ENCODE results near the gene STAT4. TPM values are rescaled to one million over a fixed set of nuclear protein-coding genes. Genes with fewer than 3 reads are reported as not detected.

The STAT4 gene
- total RNA-seq, 1 experiment from 2014 or later: 0.44 TPM

DNA sequence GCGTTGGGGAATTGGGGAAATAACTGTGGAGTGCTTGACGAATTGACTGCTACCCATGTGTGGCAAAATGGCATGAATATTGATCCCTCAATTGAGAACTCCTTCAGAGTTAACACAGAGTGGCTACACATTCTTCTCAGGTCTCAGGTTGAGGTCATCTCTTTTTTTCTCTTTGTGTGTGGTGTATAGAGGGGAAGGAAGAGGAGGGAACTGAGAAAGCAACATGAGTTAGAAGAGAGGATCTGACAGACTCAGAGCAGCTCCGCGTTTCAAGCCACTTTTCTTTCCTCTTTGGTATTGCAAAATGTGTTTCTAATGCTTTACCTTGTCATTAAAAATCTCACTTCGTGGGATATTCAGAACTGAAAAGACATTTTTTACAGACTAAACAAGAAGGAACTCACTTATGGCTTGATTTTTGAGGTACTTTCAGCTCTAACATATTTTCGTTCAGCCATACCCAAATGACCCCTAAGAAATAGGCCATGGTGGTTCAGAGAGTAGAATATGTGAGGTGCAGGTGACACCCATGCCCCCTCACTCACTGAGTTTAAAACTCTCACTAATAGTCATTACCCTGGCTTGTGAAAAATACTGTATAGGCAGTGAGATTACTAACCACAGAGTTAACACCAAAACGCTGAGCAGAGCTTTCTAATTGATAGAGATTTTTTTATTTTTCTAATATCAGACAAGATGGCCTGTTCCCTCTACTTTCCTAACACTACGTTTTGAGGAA lies 22.5 kb downstream of the STAT4 start:
- POLR2A ChIA-PET: no interaction called here
- no peak for DNase-seq (ENCODE audit: low spot score)
- H3K36me3 Mint-ChIP-seq: no peaks in the 10 kb centered on the region

DNA sequence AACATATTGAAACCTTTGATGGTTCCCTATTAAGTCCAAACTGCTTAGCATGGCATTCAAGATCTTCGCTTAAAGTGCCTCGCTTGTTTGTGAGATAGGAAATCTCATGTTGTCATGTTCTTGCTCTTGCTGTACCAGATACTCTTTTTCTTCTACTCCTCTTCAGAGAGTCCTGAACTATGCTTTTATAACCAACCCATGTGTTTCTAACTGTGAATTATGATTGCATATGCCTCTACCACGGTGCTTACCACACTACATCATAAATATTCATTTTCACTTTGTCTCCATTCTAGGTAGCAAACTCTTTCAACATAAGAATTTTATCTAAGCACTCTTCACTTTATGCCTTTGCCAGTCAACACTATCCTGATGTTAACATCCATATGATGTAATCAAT lies 23.6 kb downstream of the STAT4 start:
- Mint-ChIP-seq H3K36me3 (no peaks in the 10 kb centered on the region), H3K9me3 (peaks cover 2% of the 10 kb centered on the region), H3K27me3 (ENCODE audit: low read depth) (no peaks in the 10 kb centered on the region), H3K4me1 (no peaks in the 10 kb centered on the region), H3K27ac (no peak overlapping the region), H3K4me3 (no peak overlapping the region)
- CTCF ChIA-PET: no interaction called here
- DNase-seq (ENCODE audit: low spot score) (no peak), ATAC-seq (no peak)
- POLR2A ChIA-PET: no interaction called here
- TF ChIP-seq, protein P1, sequence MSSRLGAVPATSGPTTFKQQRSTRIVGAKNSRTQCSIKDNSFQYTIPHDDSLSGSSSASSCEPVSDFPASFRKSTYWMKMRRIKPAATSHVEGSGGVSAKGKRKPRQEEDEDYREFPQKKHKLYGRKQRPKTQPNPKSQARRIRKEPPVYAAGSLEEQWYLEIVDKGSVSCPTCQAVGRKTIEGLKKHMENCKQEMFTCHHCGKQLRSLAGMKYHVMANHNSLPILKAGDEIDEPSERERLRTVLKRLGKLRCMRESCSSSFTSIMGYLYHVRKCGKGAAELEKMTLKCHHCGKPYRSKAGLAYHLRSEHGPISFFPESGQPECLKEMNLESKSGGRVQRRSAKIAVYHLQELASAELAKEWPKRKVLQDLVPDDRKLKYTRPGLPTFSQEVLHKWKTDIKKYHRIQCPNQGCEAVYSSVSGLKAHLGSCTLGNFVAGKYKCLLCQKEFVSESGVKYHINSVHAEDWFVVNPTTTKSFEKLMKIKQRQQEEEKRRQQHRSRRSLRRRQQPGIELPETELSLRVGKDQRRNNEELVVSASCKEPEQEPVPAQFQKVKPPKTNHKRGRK (CRISPR knock-in tag; IDR thresholded peaks at IDR 0.05; ENCODE audit: borderline replicate concordance): no peak
- TF ChIP-seq GABPB1 (CRISPR knock-in tag; IDR thresholded peaks at IDR 0.05) (no peak), ZNF671 (CRISPR knock-in tag; IDR thresholded peaks at IDR 0.05) (no peak), PRRX2 (CRISPR knock-in tag; IDR thresholded peaks at IDR 0.05) (no peak), EMX1 (CRISPR knock-in tag; IDR thresholded peaks at IDR 0.05) (no peak), SOX15 (CRISPR knock-in tag; IDR thresholded peaks at IDR 0.05) (no peak), TP53 (CRISPR knock-in tag; IDR thresholded peaks at IDR 0.05) (no peak), ATF1 (CRISPR knock-in tag; IDR thresholded peaks at IDR 0.05) (no peak), NFE2L1 (CRISPR knock-in tag; IDR thresholded peaks at IDR 0.05) (no peak), ETV6 (CRISPR knock-in tag; IDR thresholded peaks at IDR 0.05) (no peak), ZNF416 (CRISPR knock-in tag; IDR thresholded peaks at IDR 0.05) (no peak), MXD4 (CRISPR knock-in tag; IDR thresholded peaks at IDR 0.05; ENCODE audit: borderline replicate concordance) (no peak)
- TF ChIP-seq, protein P2, sequence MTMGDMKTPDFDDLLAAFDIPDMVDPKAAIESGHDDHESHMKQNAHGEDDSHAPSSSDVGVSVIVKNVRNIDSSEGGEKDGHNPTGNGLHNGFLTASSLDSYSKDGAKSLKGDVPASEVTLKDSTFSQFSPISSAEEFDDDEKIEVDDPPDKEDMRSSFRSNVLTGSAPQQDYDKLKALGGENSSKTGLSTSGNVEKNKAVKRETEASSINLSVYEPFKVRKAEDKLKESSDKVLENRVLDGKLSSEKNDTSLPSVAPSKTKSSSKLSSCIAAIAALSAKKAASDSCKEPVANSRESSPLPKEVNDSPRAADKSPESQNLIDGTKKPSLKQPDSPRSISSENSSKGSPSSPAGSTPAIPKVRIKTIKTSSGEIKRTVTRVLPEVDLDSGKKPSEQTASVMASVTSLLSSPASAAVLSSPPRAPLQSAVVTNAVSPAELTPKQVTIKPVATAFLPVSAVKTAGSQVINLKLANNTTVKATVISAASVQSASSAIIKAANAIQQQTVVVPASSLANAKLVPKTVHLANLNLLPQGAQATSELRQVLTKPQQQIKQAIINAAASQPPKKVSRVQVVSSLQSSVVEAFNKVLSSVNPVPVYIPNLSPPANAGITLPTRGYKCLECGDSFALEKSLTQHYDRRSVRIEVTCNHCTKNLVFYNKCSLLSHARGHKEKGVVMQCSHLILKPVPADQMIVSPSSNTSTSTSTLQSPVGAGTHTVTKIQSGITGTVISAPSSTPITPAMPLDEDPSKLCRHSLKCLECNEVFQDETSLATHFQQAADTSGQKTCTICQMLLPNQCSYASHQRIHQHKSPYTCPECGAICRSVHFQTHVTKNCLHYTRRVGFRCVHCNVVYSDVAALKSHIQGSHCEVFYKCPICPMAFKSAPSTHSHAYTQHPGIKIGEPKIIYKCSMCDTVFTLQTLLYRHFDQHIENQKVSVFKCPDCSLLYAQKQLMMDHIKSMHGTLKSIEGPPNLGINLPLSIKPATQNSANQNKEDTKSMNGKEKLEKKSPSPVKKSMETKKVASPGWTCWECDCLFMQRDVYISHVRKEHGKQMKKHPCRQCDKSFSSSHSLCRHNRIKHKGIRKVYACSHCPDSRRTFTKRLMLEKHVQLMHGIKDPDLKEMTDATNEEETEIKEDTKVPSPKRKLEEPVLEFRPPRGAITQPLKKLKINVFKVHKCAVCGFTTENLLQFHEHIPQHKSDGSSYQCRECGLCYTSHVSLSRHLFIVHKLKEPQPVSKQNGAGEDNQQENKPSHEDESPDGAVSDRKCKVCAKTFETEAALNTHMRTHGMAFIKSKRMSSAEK (CRISPR knock-in tag; IDR thresholded peaks at IDR 0.05; ENCODE audit: borderline replicate concordance): no peak

More for the DNA sequence above, 22.5 kb downstream of the STAT4 start:
- CTCF ChIA-PET: no interaction called here
- no peaks in the 10 kb centered on the region for H3K27me3 Mint-ChIP-seq (ENCODE audit: low read depth)
- peaks cover 5% of the 10 kb centered on the region for H3K9me3 Mint-ChIP-seq
- no peak overlapping the region for H3K4me3 Mint-ChIP-seq
- no peaks in the 10 kb centered on the region for H3K4me1 Mint-ChIP-seq
- TF ChIP-seq ZNF671 (CRISPR knock-in tag; IDR thresholded peaks at IDR 0.05) (no peak), RELA (CRISPR knock-in tag; IDR thresholded peaks at IDR 0.05; ENCODE audit: borderline replicate concordance) (no peak), TEAD4 (CRISPR knock-in tag; IDR thresholded peaks at IDR 0.05) (no peak), JUN (CRISPR knock-in tag; IDR thresholded peaks at IDR 0.05) (no peak), FOXJ3 (CRISPR knock-in tag; IDR thresholded peaks at IDR 0.05; ENCODE audit: borderline replicate concordance) (no peak), ZNF416 (CRISPR knock-in tag; IDR thresholded peaks at IDR 0.05) (no peak)
- TF ChIP-seq, protein P3, sequence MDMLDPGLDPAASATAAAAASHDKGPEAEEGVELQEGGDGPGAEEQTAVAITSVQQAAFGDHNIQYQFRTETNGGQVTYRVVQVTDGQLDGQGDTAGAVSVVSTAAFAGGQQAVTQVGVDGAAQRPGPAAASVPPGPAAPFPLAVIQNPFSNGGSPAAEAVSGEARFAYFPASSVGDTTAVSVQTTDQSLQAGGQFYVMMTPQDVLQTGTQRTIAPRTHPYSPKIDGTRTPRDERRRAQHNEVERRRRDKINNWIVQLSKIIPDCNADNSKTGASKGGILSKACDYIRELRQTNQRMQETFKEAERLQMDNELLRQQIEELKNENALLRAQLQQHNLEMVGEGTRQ (CRISPR knock-in tag; IDR thresholded peaks at IDR 0.05): no peak
- TF ChIP-seq, protein P4, sequence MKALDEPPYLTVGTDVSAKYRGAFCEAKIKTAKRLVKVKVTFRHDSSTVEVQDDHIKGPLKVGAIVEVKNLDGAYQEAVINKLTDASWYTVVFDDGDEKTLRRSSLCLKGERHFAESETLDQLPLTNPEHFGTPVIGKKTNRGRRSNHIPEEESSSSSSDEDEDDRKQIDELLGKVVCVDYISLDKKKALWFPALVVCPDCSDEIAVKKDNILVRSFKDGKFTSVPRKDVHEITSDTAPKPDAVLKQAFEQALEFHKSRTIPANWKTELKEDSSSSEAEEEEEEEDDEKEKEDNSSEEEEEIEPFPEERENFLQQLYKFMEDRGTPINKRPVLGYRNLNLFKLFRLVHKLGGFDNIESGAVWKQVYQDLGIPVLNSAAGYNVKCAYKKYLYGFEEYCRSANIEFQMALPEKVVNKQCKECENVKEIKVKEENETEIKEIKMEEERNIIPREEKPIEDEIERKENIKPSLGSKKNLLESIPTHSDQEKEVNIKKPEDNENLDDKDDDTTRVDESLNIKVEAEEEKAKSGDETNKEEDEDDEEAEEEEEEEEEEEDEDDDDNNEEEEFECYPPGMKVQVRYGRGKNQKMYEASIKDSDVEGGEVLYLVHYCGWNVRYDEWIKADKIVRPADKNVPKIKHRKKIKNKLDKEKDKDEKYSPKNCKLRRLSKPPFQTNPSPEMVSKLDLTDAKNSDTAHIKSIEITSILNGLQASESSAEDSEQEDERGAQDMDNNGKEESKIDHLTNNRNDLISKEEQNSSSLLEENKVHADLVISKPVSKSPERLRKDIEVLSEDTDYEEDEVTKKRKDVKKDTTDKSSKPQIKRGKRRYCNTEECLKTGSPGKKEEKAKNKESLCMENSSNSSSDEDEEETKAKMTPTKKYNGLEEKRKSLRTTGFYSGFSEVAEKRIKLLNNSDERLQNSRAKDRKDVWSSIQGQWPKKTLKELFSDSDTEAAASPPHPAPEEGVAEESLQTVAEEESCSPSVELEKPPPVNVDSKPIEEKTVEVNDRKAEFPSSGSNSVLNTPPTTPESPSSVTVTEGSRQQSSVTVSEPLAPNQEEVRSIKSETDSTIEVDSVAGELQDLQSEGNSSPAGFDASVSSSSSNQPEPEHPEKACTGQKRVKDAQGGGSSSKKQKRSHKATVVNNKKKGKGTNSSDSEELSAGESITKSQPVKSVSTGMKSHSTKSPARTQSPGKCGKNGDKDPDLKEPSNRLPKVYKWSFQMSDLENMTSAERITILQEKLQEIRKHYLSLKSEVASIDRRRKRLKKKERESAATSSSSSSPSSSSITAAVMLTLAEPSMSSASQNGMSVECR (CRISPR knock-in tag; IDR thresholded peaks at IDR 0.05; ENCODE audit: borderline replicate concordance): no peak
- TF ChIP-seq, protein P5, sequence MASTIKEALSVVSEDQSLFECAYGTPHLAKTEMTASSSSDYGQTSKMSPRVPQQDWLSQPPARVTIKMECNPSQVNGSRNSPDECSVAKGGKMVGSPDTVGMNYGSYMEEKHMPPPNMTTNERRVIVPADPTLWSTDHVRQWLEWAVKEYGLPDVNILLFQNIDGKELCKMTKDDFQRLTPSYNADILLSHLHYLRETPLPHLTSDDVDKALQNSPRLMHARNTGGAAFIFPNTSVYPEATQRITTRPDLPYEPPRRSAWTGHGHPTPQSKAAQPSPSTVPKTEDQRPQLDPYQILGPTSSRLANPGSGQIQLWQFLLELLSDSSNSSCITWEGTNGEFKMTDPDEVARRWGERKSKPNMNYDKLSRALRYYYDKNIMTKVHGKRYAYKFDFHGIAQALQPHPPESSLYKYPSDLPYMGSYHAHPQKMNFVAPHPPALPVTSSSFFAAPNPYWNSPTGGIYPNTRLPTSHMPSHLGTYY (CRISPR knock-in tag; IDR thresholded peaks at IDR 0.05): no peak
- TF ChIP-seq, protein P6, sequence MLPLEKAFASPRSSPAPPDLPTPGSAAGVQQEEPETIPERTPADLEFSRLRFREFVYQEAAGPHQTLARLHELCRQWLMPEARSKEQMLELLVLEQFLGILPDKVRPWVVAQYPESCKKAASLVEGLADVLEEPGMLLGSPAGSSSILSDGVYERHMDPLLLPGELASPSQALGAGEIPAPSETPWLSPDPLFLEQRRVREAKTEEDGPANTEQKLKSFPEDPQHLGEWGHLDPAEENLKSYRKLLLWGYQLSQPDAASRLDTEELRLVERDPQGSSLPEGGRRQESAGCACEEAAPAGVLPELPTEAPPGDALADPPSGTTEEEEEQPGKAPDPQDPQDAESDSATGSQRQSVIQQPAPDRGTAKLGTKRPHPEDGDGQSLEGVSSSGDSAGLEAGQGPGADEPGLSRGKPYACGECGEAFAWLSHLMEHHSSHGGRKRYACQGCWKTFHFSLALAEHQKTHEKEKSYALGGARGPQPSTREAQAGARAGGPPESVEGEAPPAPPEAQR (CRISPR knock-in tag; IDR thresholded peaks at IDR 0.05): no peak
- no peak for ATAC-seq
- H3K27ac Mint-ChIP-seq: no peak overlapping the region
